Measurements from ENCODE around the gene PRKD1.
"Not testable (repeated sequence)": the region's sequence is repeated elsewhere in the genome, so short reads cannot be mapped to it uniquely, and the experiment has no call there.

Gene PRKD1

GRCh38 chr14:29789475-29789874 is 138.2 kb downstream of the PRKD1 start:
- no peak for DNase-seq

- DNase-seq: no peak
These were observed 139.6 kb downstream of the PRKD1 start for GRCh38 chr14:29788093-29788492.

GRCh38 chr14:29783556-29783955 is 144.1 kb downstream of the PRKD1 start:
- DNase-seq: no peak

DNA sequence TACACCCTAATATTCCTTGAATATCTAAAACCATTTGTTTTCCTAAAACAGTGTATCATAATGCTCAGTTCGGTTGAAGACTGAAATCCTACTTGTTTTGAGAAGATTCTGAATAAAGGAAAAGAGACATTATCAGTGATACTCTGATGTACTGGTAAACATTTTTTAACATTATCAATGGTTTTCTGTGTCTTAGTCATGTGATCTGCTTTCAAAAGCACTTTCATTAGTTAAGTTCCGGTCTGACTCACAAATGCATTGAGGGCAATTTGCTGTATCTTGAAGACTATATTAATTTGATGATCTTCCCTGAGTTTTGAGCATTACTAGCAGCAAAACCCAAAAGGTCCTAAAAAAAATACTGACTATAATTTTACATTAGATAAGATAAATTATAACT is 145.6 kb downstream of the PRKD1 start:
- DNase-seq: no peak

DNA sequence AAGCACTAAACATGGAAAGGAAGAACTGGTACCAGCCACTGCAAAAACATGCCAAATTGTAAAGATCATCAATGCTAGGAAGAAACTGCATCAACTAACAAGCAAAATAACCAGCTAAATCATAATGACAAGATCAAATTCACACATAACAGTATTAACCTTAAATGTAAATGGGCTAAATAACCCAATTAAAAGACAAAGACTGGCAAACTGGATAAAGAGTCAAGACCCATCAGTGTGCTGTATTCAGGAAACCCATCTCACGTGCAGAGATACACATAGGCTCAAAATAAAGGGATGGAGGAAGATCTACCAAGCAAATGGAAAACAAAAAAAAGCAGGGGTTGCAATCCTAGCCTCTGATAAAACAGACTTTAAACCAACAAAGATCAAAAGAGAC is 150.5 kb downstream of the PRKD1 start:
- DNase-seq: not testable (repeated sequence)

DNA sequence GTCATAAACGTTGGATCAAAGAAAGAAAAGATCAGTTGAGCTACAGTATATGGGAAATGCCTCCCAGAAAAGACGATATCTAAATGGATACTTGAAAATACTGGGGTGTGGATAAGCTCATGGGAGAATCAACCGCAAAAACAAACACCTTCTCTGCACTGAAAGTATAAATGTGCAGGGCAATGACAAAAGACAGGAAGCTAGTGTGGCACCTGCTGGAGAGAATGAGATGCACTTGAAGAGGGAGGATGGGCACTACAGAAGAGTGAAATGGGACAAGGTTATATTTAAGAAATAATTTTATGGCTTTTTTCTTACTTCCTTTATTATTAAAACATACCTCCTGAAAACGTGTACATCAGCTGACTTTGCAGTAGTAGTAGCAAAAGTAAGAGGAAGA is 153.7 kb downstream of the PRKD1 start:
- DNase-seq: no peak

- DNase-seq: no peak
These were observed 164.2 kb downstream of the PRKD1 start for GRCh38 chr14:29763342-29763858.

- no peak for DNase-seq
These were observed 167.9 kb downstream of the PRKD1 start for GRCh38 chr14:29759521-29760340.

DNA sequence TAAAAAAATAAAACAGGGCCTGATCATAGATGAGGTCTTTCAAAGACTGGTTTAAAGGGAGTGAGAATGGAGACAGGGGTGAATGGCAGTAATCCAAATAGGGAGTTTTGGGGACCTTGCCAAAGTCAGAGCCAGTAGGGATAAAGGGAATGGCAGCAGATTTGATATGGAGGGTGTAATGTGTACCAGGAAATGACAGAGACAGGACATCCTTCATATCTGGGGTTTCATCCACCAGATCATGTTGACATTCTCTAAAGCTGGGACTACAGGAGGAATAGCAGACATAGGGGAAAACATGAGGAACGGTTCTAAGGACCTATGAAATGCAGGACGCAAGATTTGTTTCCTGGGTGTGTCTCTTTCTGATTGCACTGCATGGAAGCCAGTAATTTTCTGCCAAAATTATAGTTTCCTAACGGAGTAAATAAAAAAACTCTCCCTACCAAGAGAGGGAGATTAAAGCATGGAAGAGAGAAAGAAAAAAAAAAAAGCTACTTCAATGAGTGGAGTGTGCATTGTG is 169.9 kb downstream of the PRKD1 start:
- no peak for DNase-seq

DNA sequence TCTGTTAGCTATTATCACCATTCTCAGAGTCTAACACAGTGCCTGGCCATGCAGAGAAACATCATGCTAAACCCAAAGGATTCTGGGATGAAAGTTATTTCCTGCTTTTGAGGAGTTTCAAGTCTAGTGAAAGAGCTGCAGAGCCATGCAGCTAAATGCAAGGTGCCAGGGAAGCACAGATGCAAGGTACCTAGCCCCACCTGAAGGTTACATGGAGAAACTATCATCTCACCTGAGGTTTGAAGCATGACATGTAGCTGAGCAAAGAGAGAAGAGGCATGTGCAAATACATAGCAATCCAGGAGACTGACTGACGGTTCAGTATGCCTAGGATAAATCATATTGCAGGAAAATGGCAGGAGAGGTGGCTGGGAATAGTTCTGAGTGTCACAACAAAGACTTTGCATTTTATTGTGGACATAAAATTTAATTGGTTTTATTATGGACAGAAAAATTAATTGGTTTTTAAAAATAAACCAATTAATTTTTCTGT is 170.4 kb downstream of the PRKD1 start:
- no peak for DNase-seq

- DNase-seq: no peak
These were observed 171.6 kb downstream of the PRKD1 start for GRCh38 chr14:29756019-29756385.

- no peak for DNase-seq
These were observed 172.2 kb downstream of the PRKD1 start for GRCh38 chr14:29755311-29756018.

- DNase-seq: no peak
These were observed 173.5 kb downstream of the PRKD1 start for GRCh38 chr14:29754134-29754533.

- DNase-seq: no peak
These were observed 175.3 kb downstream of the PRKD1 start for GRCh38 chr14:29752221-29752923.

DNA sequence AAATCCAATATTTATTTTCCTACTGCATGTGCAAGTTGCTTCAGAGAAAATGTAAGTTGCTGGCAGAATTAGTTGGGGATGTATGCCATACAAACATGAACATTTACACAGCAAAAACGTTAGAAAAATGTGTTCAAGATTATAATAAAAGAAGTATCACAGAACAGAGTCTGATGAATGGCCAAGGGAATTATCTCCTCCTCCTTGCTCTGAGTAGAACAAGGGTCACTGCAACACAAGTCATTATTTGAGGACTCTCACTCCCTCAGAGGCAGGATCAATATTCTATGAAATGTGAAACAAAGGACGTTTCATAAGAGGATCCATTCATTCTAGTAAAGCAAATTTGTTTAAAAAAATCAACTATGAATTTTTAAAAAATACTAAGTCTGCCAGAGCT is 177.8 kb downstream of the PRKD1 start:
- DNase-seq: no peak

DNA sequence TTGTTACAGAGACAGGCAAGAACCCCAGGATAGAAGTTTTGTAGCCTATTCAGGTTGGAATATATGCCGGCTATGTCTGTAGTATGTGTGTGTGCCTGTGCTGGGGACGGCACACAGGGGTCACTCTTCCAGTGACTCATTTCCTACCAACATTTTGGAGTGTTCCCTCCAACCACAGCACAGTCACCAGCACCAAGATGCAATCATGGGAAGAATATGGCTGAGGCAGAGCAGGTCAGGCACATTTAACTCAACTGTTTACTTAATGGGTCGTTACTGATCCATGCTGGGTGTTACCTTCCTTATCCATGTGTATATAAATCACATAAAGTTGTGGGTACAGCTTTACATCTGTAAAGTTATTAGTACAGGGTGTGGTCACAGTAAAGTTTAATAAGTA is 178.3 kb downstream of the PRKD1 start:
- no peak for DNase-seq

DNA sequence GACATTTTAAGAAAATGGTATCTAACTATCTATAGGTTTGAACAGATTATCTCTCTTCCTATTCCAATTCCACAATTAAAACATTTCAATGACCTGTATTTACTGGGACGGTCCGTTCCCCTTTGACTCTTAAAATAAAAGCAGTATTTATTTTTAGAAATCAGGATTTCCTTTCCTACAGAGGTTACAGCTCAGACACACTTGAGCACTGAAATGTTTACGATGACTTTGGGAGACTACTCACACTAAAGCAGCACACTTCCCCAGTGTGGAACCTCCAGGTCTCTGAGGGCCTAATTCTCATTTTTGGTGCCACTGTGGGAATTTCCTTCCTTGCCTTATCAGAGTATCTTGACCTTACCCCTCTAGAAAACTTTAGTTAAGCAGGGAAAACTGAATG is 181.8 kb downstream of the PRKD1 start:
- no peak for DNase-seq

DNA sequence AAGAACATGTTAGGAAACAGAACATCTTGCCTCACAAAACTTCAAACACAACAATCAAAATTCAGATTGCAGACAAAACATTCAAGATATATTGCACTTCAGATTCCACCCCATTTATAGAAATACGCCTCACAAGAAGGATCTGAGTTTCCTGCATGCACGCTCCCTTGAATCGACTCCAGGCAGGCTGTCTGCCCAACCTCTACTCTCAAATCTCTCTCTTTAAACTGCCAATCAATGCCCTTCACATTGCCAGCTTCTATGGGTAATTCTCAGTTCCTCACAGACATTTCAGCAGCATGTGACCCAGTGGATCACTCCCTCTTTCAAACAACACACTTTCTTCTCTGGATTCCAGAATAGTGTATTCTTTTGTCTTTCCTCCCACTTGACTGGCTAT is 184.1 kb downstream of the PRKD1 start:
- DNase-seq: no peak

DNA sequence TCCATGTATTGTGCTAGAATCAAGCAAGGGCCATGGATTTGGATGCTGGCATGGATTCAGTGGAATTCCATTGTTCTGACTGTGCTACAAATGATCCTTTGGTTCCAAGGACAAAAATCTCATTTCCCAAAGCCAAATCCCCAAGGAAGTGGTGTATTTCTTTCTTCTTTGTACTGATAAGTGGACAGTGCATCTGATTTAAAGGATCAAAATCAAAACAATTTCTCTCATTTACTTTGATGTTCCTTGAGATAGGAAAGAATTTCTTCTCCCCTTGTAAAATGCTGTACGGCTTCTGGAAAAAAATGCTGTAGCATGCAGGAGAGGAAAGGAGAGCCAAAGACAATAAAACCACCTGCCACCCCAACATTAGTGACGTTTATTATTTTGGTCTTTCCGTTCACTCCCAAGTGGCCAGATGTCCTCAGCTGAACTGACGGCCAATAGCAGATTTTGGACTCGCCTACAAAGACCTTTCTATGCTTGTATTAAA is 185.7 kb downstream of the PRKD1 start:
- DNase-seq: no peak

GRCh38 chr14:29740491-29740890 is 187.2 kb downstream of the PRKD1 start:
- DNase-seq: no peak

- DNase-seq: no peak
These were observed 188.7 kb downstream of the PRKD1 start for GRCh38 chr14:29738950-29739349.

- no peak for DNase-seq
These were observed 189.6 kb downstream of the PRKD1 start for GRCh38 chr14:29738056-29738455.

GRCh38 chr14:29735459-29735858 is 192.2 kb downstream of the PRKD1 start:
- no peak for DNase-seq

All from inflammatory macrophage treated with lipopolysaccharide for 1 hour (primary cell).